NT2/D1 (cell line): ENCODE data around the gene PTGER3.
"Not testable (repeated sequence)": the region's sequence is repeated elsewhere in the genome, so short reads cannot be mapped to it uniquely, and the experiment has no call there.

Experiments used
- DNase-seq: peaks from one replicate; pipeline ENCODE4 v3.0.0-alpha.2; 2011; ENCODE audit warnings: low read depth, low spot score
- H3K27me3 ChIP-seq: 2 replicates; pipeline ENCODE4 v1.6.0; 2011; ENCODE audit warnings: mild to moderate bottlenecking; ENCODE audit not compliant: insufficient read length, insufficient read depth
- H3K36me3 ChIP-seq: 2 replicates; pipeline ENCODE4 v1.6.1; 2011; ENCODE audit warnings: mild to moderate bottlenecking, low read length, mixed read lengths; ENCODE audit not compliant: insufficient read depth, insufficient read length
- H3K4me1 ChIP-seq: 2 replicates; pipeline ENCODE4 v1.5.1; 2011; ENCODE audit not compliant: insufficient read depth, insufficient read length
- H3K4me3 ChIP-seq: 2 replicates; pipeline ENCODE4 v1.5.1; 2011; ENCODE audit warnings: low read depth; ENCODE audit not compliant: insufficient read length
- H3K9ac ChIP-seq: 2 replicates; pipeline ENCODE4 v1.6.0; 2011; ENCODE audit warnings: low read depth; ENCODE audit not compliant: insufficient read length
- H3K9me3 ChIP-seq: 2 replicates; pipeline ENCODE4 v1.5.1; 2011; ENCODE audit warnings: mild to moderate bottlenecking, low read length; ENCODE audit not compliant: insufficient read depth
- SUZ12 ChIP-seq: IDR thresholded peaks from 2 replicates; pipeline ENCODE4 v1.6.1; 2011; ENCODE audit not compliant: insufficient read length, insufficient read depth; ENCODE audit errors: extremely low read depth
- YY1 ChIP-seq: IDR thresholded peaks from 2 replicates; pipeline ENCODE4 v1.6.1; 2011; ENCODE audit not compliant: insufficient read length, insufficient read depth
- ZNF274 ChIP-seq: IDR thresholded peaks from 2 replicates; pipeline ENCODE4 v1.6.1; 2011; ENCODE audit warnings: mild to moderate bottlenecking, low read depth, low read length

PTGER3 gene

DNA sequence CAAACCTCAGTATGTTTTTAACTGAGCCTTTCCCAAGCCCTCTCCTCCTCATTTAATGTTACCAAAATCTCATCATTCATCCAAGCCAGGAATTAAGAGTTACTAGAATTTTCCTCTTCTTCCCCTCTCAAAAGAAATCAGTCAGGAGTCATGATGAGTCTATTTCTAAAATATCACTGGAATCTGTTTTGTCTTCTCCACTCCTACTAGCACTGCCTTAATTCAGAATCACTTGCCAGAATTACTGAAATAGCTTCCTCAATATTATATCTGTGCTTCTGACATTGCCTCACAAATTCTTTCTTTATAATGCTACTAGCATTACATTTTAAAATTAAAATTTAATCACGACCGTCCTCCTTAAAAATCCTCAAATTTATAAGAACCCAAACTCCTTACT, 106.1 kb downstream of the PTGER3 start:
- H3K9me3 ChIP-seq = peaks cover 19% of the 10 kb centered on the region
- H3K27me3 ChIP-seq = no peaks in the 10 kb centered on the region
- no peak for TF ChIP-seq SUZ12
- no peak for TF ChIP-seq ZNF274
- TF ChIP-seq YY1 = no peak

DNA sequence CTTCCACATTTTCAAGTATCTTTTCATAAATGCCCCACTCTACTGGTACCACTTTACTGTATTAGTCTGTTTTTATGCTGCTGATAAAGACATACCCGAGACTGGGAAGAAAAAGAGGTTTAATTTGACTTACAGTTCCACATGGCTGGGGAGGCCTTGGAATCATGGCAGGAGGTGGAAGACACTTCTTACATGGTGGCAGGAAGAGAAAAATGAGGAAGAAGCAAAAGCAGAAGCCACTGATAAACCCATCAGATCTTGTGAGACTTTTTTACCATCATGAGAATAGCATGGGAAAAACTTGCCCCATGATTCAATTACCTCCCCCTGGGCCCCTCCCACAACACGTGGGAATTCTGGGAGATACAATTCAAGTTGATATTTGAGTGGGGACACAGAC, 107.2 kb downstream of the PTGER3 start:
- not testable (repeated sequence) for DNase-seq, H3K27me3 ChIP-seq, H3K9ac ChIP-seq, H3K36me3 ChIP-seq, H3K4me3 ChIP-seq, H3K4me1 ChIP-seq
- H3K9me3 ChIP-seq = peaks cover 19% of the 10 kb centered on the region

More for the DNA sequence above, 106.1 kb downstream of the PTGER3 start:
- no peak for DNase-seq
- Histone ChIP-seq H3K4me1 (no peaks in the 10 kb centered on the region), H3K36me3 (no peaks in the 10 kb centered on the region), H3K4me3 (no peak overlapping the region), H3K9ac (no peak overlapping the region)

DNA sequence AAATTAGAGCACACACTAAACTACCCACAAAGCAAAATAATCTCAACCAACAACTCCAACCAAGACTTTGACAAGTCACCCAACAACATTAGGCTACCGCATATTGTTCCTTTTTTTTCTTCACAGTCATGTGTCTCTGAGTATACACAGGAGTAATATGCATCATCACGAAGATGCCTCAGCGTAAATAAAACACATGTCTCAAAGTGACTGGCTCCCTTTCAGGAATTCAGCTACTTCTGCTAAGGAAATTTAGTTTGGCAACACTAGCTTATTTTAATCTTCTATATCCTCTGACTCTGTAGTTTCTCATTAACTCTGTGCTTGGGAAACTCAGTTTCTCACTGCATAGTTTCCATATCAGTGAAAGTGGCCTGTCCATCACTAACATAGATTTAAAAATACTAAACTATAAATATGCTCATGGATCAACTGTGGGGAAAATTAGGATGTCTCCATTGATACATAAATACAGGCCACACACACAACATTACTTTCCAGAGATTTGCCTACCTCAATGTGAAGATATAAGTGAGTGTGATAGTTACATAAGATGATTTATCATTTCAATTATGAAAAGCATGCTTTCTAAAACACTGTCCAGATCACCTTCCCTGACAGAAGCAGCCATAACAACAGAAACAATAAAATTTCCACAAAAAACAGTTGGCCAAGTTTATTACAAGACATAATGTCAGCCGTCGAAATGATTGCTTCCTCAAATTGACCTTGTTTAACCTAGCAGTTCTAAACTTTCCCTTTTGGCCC, 113.2 kb downstream of the PTGER3 start:
- no peak overlapping the region for H3K9ac ChIP-seq
- H3K4me3 ChIP-seq = no peak overlapping the region
- no peaks in the 10 kb centered on the region for H3K27me3 ChIP-seq
- H3K36me3 ChIP-seq = no peaks in the 10 kb centered on the region
- H3K9me3 ChIP-seq = peaks cover 16% of the 10 kb centered on the region
- no peak for DNase-seq
- H3K4me1 ChIP-seq = no peaks in the 10 kb centered on the region
- TF ChIP-seq YY1 (no peak), SUZ12 (no peak), ZNF274 (no peak)

DNA sequence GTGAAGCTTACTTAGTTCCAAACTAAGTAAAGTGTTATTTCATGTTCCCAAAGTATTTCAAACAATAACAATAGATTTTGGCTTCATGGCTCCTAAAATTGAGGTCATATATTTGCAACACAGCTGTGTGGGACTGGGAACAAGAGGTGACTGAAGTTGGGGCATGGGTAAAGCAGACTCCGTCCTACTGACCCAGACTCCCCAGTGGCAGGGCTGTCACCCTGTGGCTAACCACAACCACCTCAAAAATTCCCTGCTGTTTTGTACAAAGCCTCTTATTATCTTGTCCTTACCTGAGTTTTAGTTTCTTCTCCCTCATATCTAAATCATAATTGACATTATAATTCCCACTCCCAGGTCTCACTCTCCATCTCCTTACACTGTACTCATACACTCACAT, 117.6 kb downstream of the PTGER3 start:
- no peak for DNase-seq
- no peak overlapping the region for H3K4me3 ChIP-seq
- H3K27me3 ChIP-seq = no peaks in the 10 kb centered on the region

DNA sequence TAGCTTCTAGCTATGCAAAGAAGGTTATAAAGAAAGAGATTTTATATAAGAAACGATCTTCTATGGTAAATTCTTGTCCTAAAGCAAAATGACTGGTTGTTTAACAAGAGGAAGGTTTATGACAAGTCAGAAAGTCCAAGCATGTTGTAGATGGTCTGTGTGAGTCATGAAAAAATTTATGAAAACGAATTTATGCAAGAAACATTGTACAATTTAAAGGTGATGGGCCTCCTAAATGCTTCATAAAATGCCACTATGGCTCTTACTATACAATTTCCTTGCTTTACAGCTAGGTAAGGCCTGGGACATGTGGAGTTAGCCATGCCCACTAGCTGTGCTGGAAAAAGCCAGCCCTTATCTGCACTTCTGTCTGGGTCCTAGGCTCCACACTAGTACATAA, 125.4 kb downstream of the PTGER3 start:
- Histone ChIP-seq H3K9ac (no peak overlapping the region), H3K27me3 (no peaks in the 10 kb centered on the region), H3K4me1 (no peaks in the 10 kb centered on the region), H3K9me3 (peaks cover 40% of the 10 kb centered on the region), H3K4me3 (no peak overlapping the region), H3K36me3 (no peaks in the 10 kb centered on the region)
- TF ChIP-seq ZNF274 (no peak), YY1 (no peak), SUZ12 (no peak)
- DNase-seq = no peak

More for the DNA sequence above, 117.6 kb downstream of the PTGER3 start:
- Histone ChIP-seq H3K9ac (no peak overlapping the region), H3K4me1 (no peaks in the 10 kb centered on the region), H3K36me3 (no peaks in the 10 kb centered on the region), H3K9me3 (no peaks in the 10 kb centered on the region)
- TF ChIP-seq YY1 = no peak
- no peak for TF ChIP-seq ZNF274
- TF ChIP-seq SUZ12 = no peak
